Endothelial cell of umbilical vein (primary cell): Measurements from ENCODE around the gene RYR2. TPM values are rescaled to one million over a fixed set of nuclear protein-coding genes. Genes with fewer than 3 reads are reported as not detected.

Experiments
- BruUV-seq: library from RNA; stranded (reverse); fragments of 400-500 nt; replicated peaks from 2 replicates; lab custom pipeline; 2021; lab: Mats Ljungman, UMichigan
- CTCF ChIA-PET: fragments of 300-600, 350-600 bp; sonication (Branson Sonifier 250); formaldehyde crosslinking; loops from one replicate; lab custom pipeline; 2021; ENCODE audit warnings: antibody characterized with exemption, inconsistent platforms; lab: Charles Lee
- POLR2A ChIA-PET: fragments of 300-600, 350-600 bp; sonication (Branson Sonifier 250); formaldehyde crosslinking; loops from one replicate; lab custom pipeline; 2021; ENCODE audit warnings: antibody characterized with exemption, inconsistent platforms; lab: Charles Lee
- DNase-seq: peaks from one replicate; pipeline ENCODE4 v3.0.0-alpha.2; 2011; ENCODE audit warnings: low read depth, low spot score
- FAIRE-seq: peaks from 2 replicates; lab custom pipeline; 2011; peaks lifted over from hg19 to GRCh38; lab: Jason Lieb, UNC
- H2AFZ ChIP-seq: 2 replicates; pipeline ENCODE4 v1.6.0; 2012; ENCODE audit warnings: low read depth, low read length, control low read depth, inconsistent platforms
- H3K27ac ChIP-seq: 2 replicates; pipeline ENCODE4 v1.5.1; 2011; ENCODE audit warnings: low read depth, mild to moderate bottlenecking, control low read depth, low read length, moderate library complexity; ENCODE audit not compliant: insufficient read depth
- H3K27me3 ChIP-seq, 2 experiments: 2 replicates each; pipeline versions ENCODE4 v1.6.0 to v1.6.1; 2011; ENCODE audit warnings: low read length in 2 of 2, mixed read lengths in 1 of 2; ENCODE audit not compliant: control insufficient read depth in 2 of 2, insufficient read depth in 2 of 2
- H3K36me3 ChIP-seq, 2 experiments: 2 replicates in 1 of 2; 3 replicates in 1 of 2; pipeline ENCODE4 v1.5.1; 2011; ENCODE audit warnings: low read length in 2 of 2, mild to moderate bottlenecking in 1 of 2, moderate library complexity in 1 of 2; ENCODE audit not compliant: control insufficient read depth in 2 of 2, insufficient read depth in 2 of 2; ENCODE audit errors: extremely low read depth in 1 of 2
- H3K4me1 ChIP-seq: 3 replicates; pipeline ENCODE4 v1.5.1; 2011; ENCODE audit warnings: mild to moderate bottlenecking, low read length; ENCODE audit not compliant: control insufficient read depth, insufficient read depth; ENCODE audit errors: extremely low read depth
- H3K4me2 ChIP-seq: 2 replicates; pipeline ENCODE4 v1.6.1; 2011; ENCODE audit warnings: low read length, control low read depth, mixed read lengths; ENCODE audit not compliant: insufficient read depth
- H3K4me3 ChIP-seq, 3 experiments: fragments of 200-600 bp in 1 of 3; sonication (generic), shearing (Covaris generic) in 1 of 3; replicated peaks in 1 of 3; 2 replicates each; pipeline ENCODE4 v1.5.1; 2011 to 2016; ENCODE audit warnings: control low read depth in 3 of 3, low read length in 3 of 3, mild to moderate bottlenecking in 2 of 3, inconsistent platforms in 1 of 3, low read depth in 1 of 3, moderate library complexity in 1 of 3; ENCODE audit not compliant: insufficient read depth in 1 of 3
- H3K79me2 ChIP-seq: 2 replicates; pipeline ENCODE4 v1.6.0; 2012; ENCODE audit warnings: low read length, inconsistent platforms; ENCODE audit not compliant: control insufficient read depth, insufficient read depth
- H3K9ac ChIP-seq: replicated peaks from 2 replicates; pipeline ENCODE3; 2011; ENCODE audit warnings: low read length, control low read depth; ENCODE audit not compliant: insufficient read depth; ENCODE audit errors: extremely low read depth
- H3K9me1 ChIP-seq: replicated peaks from 3 replicates; pipeline ENCODE4 v1.6.0; 2011; ENCODE audit warnings: mild to moderate bottlenecking, low read length; ENCODE audit not compliant: control insufficient read depth, insufficient read depth; ENCODE audit errors: extremely low read depth
- H3K9me3 ChIP-seq: replicated peaks from 2 replicates; pipeline ENCODE4 v1.5.1; 2012; ENCODE audit warnings: low read length, inconsistent platforms; ENCODE audit not compliant: control insufficient read depth, insufficient read depth
- H4K20me1 ChIP-seq: replicated peaks from 2 replicates; pipeline ENCODE3; 2011; ENCODE audit warnings: mild to moderate bottlenecking, low read length; ENCODE audit not compliant: control insufficient read depth, insufficient read depth; ENCODE audit errors: extremely low read depth
- CTCF ChIP-seq, 2 donors: IDR thresholded peaks; 1 replicate in 1 of 2; 2 replicates in 1 of 2; pipeline ENCODE4 v1.5.1; 2011; ENCODE audit warnings: low read length in 2 of 2, mild to moderate bottlenecking in 2 of 2, moderate library complexity in 2 of 2, control low read depth in 1 of 2, inconsistent platforms in 1 of 2, low read depth in 1 of 2; ENCODE audit not compliant: insufficient read depth in 1 of 2; ENCODE audit errors: extremely low read depth in 1 of 2
- EZH2 ChIP-seq: IDR thresholded peaks from 2 replicates; pipeline ENCODE4 v1.6.1; 2012; ENCODE audit warnings: borderline replicate concordance, low read depth, mild to moderate bottlenecking, moderate library complexity, low read length, inconsistent platforms; ENCODE audit not compliant: severe bottlenecking
- FOS ChIP-seq: IDR thresholded peaks from 2 replicates; pipeline ENCODE4 v1.6.1; 2011; ENCODE audit warnings: mild to moderate bottlenecking, low read length, moderate library complexity, borderline replicate concordance; ENCODE audit not compliant: insufficient read depth
- GATA2 ChIP-seq: IDR thresholded peaks from 2 replicates; pipeline ENCODE4 v1.7.0; 2011; ENCODE audit warnings: low read depth, mild to moderate bottlenecking, moderate library complexity, mixed read lengths, low read length; ENCODE audit not compliant: insufficient read length, insufficient read depth
- JUN ChIP-seq: IDR thresholded peaks from 2 replicates; pipeline ENCODE4 v1.6.1; 2011; ENCODE audit warnings: borderline replicate concordance, low read depth; ENCODE audit not compliant: insufficient read length, insufficient read depth
- MYC ChIP-seq: IDR thresholded peaks from one replicate; pipeline ENCODE4 v1.6.1; 2011; ENCODE audit warnings: mild to moderate bottlenecking, low read depth, low read length
- POLR2A ChIP-seq: IDR thresholded peaks from 2 replicates; pipeline ENCODE4 v1.6.1; 2012; ENCODE audit warnings: low read depth, mild to moderate bottlenecking, control low read depth, low read length
- POLR2AphosphoS5 ChIP-seq: IDR thresholded peaks from 2 replicates; pipeline ENCODE4 v1.6.1; 2012; ENCODE audit warnings: low read depth, mild to moderate bottlenecking, control low read depth, low read length, moderate library complexity; ENCODE audit not compliant: insufficient read depth
- dilution Hi-C: fragments of 300-500 bp; cut with MboI; formaldehyde crosslinking; loops from one replicate; pipeline ENCODE4 v1.15.0; 2019; ENCODE audit warnings: low sequenced_read_pairs; ENCODE audit not compliant: extremely low pct_ligation_motif_present
- intact Hi-C: fragments of 100-400 bp; cut with micrococcal nuclease; formaldehyde crosslinking; loops from one replicate; pipeline ENCODE4 v1.10.0; 2022
- polyA plus RNA-seq, 4 experiments: library from polyadenylated mRNA; depleted of rRNA in 3 of 4; stranded (reverse) in 3 of 4; unstranded in 1 of 4; fragments of >200 nt; gene quantifications; 2 replicates each; pipeline versions ENCODE4 v1.2.1 to v1.2.3, GENCODE V29; 2011 to 2012; ENCODE audit warnings: missing spikeins in 1 of 4
- total RNA-seq: library from RNA; stranded (reverse); gene quantifications from 2 replicates; pipeline ENCODE4 v1.2.3, GENCODE V29; 2021
- TF ChIP-seq, protein P1 (sequence below): IDR thresholded peaks from 2 replicates; pipeline ENCODE4 v1.6.1; 2011; ENCODE audit not compliant: insufficient read depth, insufficient read length

The RYR2 gene
- total and polyA plus RNA-seq, 2 donors (not counting 3 experiments of a cell fraction or from before 2014, with no cell fraction given), result not detected

GRCh38 chr1:237568955-237569354 lies 527.0 kb downstream of the RYR2 start:
- no peak overlapping the region for H3K4me2 ChIP-seq
- ChIA-PET POLR2A (no interaction called here), CTCF (no interaction called here)
- no peak overlapping the region for H3K9ac ChIP-seq
- H3K9me1 ChIP-seq, result no peaks in the 10 kb centered on the region
- TF ChIP-seq JUN, result no peak
- no peak for TF ChIP-seq POLR2A
- TF ChIP-seq FOS, result no peak
- no peak for TF ChIP-seq POLR2AphosphoS5
- no peak for TF ChIP-seq MYC
- TF ChIP-seq GATA2, result no peak
- TF ChIP-seq, protein P1, sequence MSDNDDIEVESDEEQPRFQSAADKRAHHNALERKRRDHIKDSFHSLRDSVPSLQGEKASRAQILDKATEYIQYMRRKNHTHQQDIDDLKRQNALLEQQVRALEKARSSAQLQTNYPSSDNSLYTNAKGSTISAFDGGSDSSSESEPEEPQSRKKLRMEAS, result no peak
- no peak for TF ChIP-seq CTCF (IDR thresholded peaks at IDR 0.05; ENCODE audit: extremely low read depth in 1 of 2, insufficient read depth in 1 of 2, low read depth in 1 of 2, low read length in 2 of 2)
- no peak for TF ChIP-seq EZH2
- DNase-seq (no peak), FAIRE-seq (no peak)
- no TSS peak for BruUV-seq
- no peaks in the 10 kb centered on the region for H3K9me3 ChIP-seq
- dilution Hi-C loops, result no loop called here
- no peaks in the 10 kb centered on the region for H3K4me1 ChIP-seq
- no peak overlapping the region for H3K4me3 ChIP-seq
- no peak overlapping the region for H2AFZ ChIP-seq
- intact Hi-C loops, result no loop called here
- no peaks in the 10 kb centered on the region for H4K20me1 ChIP-seq
- H3K27ac ChIP-seq, result no peak overlapping the region
- H3K79me2 ChIP-seq, result no peaks in the 10 kb centered on the region
- H3K36me3 ChIP-seq, result no peaks in the 10 kb centered on the region
- no peaks in the 10 kb centered on the region for H3K27me3 ChIP-seq
